Fibroblast of skin of abdomen (primary cell): ENCODE data around the gene SUN5.

Experiments used
- DNase-seq: peaks from one replicate; pipeline ENCODE4 v3.0.0-alpha.2; 2013

Gene SUN5

GRCh38 chr20:33012327-33013189 lies 8.3 kb upstream of the SUN5 start:
- no peak for DNase-seq

DNA sequence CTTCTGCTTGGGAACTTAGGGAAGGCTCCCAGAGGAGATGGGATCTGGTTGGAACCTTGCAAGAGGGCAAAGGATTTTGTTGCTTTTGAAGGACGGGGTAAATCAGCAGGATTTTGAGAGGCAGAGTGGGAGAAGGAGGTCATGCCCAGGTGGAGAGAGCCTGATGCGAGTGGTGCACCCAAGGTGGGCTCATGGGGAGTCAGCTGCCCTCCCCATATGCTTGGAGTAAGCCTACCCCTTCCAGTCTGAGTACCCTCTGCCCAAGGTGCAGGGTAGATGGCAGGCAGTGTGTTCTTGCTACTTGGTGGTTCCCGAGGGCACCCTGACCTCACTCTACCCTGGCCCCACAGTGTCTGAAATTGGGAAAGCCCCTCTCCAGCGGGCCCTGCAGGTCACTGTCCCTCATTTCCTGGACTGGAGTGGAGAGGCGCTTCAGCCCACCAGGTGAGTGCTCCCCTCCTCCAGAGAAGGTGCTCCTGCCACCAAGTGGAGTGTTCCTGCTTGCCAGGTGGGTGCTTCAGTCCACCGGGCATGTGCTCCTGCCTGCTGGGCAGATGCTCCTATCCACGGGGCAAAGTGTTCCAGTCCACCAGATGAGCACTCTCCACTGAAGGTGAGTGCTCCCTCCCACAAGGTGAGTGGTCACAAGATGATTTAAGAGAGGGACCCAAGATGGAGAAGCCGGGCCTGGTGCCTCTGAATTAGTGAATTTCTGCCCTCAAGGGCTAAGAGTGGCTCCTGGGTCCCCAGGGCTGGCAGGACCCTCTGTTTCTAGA lies 6.6 kb upstream of the SUN5 start:
- DNase-seq = no peak

GRCh38 chr20:33010133-33010504 lies 5.9 kb upstream of the SUN5 start:
- DNase-seq = no peak

- no peak for DNase-seq
Observed at GRCh38 chr20:33009214-33010132, 5.2 kb upstream of the SUN5 start.

DNA sequence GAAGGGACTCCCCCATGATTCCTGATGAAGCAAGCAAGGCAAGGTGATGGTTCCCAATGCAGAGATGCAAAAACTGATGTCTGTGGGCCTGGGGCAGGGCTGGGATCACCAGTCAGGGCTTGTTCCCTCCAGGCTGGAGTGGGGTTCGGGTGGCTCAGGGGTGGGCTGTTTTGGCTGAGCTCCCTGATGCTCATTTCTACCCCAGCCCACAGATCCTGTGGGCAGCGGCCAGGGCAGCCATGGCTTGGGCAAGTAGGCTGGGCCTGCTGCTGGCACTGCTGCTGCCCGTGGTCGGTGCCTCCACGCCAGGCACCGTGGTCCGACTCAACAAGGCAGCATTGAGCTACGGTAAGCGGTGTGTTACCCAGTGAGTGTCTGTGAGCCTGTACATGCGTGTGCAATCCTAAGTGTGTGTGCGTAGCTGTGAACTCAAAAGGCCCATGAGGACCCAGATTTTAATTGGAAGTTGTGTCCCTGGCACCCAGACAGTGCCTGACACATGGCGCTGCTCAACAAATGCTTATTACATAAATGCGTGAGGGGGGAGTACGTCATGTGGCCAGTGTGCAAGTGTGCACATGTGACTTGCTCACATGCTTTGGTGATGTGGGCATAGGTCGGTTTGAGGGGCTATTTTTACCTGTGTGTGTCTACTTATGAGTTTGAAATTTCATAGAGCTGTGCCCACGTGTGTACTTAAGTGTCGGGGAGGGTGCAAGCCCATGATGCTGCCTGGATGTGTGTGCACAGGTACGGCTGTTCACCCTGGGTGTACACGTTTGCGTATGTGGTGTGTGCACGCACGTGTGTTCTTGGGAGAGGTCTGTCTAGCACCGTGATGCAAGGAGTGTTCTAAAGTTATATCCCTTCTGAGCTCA lies 4.3 kb upstream of the SUN5 start:
- no peak for DNase-seq

DNA sequence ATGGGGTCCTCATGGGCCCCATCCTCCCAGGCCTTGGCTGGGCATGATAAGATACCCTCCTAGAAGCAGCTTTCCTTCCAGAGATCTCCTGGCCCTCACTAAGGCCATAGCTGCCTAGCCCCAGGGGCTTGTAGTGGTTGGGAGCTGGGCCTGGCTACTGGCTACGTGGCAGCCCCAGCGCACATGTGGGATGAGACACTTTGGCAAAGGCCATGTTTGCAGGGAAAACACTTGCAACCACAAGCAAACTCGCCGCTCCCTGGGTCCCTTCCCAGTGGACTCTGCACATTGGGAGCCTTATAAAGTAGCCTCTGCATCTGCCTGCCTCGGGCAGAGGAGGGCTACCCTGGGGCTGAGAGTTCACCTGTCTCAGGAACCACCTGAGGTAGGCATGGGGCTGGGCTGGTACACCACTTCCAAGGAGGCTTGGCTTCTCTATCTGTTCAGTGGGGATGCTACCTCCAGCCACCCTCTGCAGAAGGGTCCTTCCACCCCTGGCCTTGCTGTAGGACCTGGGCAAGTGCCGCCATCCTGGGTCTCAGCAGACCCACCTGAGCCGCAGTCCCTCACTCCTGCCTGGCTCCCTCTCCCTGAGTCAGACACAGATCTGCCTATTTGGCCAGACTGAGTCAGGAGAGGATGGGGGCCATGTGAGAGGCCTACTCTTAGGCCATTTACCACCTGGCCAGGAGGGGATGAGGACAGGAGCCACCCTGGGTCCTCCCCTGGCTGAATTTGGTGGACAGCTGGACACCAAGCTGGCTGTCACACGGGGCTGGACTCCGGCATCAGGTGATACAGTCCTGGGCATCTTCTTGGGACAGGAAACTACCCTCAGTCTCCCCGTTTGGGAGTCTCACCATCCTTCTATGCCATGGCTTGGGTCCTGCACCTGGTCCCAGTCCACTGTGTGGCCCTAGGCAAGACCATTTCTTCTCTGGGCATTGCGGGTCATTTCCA lies 3.4 kb upstream of the SUN5 start, which contains the start of gene BPIFB2:
Gene BPIFB2, plus strand, starts transcription at position 329 of the 960 bp plus-strand sequence. CDS start 871 bp downstream, outside the sequence.
- DNase-seq = no peak

- DNase-seq = no peak
Observed at GRCh38 chr20:33006776-33007375, 2.6 kb upstream of the SUN5 start.

- DNase-seq = no peak
Observed at GRCh38 chr20:33005908-33006775, 1.9 kb upstream of the SUN5 start.

- DNase-seq = no peak
Observed at GRCh38 chr20:33005132-33005566, 916 bp upstream of the SUN5 start.

GRCh38 chr20:33002087-33002808 lies 2.0 kb downstream of the SUN5 start:
- DNase-seq = no peak

- DNase-seq = no peak
Observed at GRCh38 chr20:33000802-33001466, 3.3 kb downstream of the SUN5 start.

GRCh38 chr20:32999603-33000250 lies 4.5 kb downstream of the SUN5 start:
- no peak for DNase-seq

GRCh38 chr20:32997431-32997830 lies 6.8 kb downstream of the SUN5 start:
- no peak for DNase-seq

DNA sequence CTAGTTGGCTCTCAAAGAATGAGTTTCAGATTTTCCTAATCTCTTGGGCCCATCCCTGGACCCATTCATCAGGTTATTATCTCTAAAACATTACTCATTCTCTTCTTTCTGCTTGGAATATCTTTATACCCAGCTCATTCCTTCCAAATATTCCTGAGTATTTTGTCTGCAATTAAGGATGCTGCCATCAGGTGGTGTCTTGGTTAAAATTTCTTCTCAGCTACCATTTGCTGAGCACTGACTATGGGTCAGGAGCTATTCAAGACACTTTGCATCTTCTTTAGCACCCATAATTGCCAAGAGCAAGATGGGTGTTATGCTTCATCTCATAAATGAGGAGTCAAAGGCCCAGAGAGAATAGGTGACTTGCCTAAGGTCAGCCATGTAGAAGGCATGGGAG lies 8.4 kb downstream of the SUN5 start:
- no peak for DNase-seq

GRCh38 chr20:32993496-32994050 lies 10.7 kb downstream of the SUN5 start:
- DNase-seq = no peak

DNA sequence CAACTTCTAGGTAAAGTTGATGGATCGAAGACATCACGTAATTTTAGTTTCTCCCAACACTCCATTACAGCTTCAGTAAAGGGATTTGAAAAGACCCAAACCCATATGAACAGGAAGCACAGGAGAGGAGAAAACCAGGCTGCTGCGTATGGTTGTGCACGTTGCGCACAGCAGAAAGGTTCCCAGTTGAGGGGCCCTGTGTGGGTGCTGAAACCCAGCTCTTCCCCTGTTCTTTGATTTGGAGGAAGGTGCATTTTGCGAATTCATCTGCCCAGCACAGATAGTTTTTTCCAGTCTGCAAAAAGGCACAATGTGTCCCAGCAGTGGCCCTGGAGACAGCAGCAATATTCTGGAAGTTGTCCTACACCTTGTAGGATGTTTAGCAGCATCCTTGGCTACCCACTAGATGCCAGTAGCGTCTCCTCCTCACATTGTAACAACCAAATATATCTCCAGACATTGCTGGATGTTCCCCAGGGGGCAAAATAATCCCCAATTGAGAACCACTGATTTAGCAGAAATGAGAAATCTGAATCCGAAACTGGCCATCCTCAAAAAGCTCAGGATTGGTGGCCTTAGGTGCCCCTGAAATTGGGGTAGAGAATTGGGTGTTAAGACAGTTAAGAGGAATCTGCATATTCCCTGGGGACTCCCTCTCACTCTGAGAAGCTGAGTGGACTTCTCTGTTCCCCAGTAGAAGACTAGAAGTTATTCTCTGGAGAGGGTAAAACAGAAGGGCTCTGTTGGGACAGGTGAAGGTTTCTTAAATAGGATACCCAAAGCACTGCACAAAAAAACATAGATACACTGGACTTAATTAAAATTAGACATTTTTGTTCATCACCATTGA lies 12.2 kb downstream of the SUN5 start:
- DNase-seq = no peak
